ENCODE data around the gene TSHZ2.
"Not testable (repeated sequence)": the region's sequence is repeated elsewhere in the genome, so short reads cannot be mapped to it uniquely, and the experiment has no call there.

The TSHZ2 gene

GRCh38 chr20:52965380-52965779 is 6.8 kb upstream of the TSHZ2 start:
- Histone ChIP-seq H3K36me3 (ENCODE audit: insufficient read depth, low read depth, low read length) (no peaks in the 10 kb centered on the region), H3K4me3 (ENCODE audit: low read length) (no peak overlapping the region), H3K27ac (ENCODE audit: low read length) (no peak overlapping the region), H3K27me3 (ENCODE audit: insufficient read depth, low read length) (no peaks in the 10 kb centered on the region), H3K9me3 (ENCODE audit: insufficient read depth, low read depth, low read length) (no peaks in the 10 kb centered on the region), H3K9ac (ENCODE audit: low read depth, low read length) (no peak overlapping the region), H3K4me1 (ENCODE audit: insufficient read depth, low read length) (no peaks in the 10 kb centered on the region)

GRCh38 chr20:52965819-52966218 is 6.3 kb upstream of the TSHZ2 start:
- Histone ChIP-seq H3K9ac (ENCODE audit: low read depth, low read length) (no peak overlapping the region), H3K4me1 (ENCODE audit: insufficient read depth, low read length) (no peaks in the 10 kb centered on the region), H3K36me3 (ENCODE audit: insufficient read depth, low read depth, low read length) (no peaks in the 10 kb centered on the region), H3K27ac (ENCODE audit: low read length) (no peak overlapping the region), H3K27me3 (ENCODE audit: insufficient read depth, low read length) (no peaks in the 10 kb centered on the region), H3K9me3 (ENCODE audit: insufficient read depth, low read depth, low read length) (no peaks in the 10 kb centered on the region), H3K4me3 (ENCODE audit: low read length) (no peak overlapping the region)

DNA sequence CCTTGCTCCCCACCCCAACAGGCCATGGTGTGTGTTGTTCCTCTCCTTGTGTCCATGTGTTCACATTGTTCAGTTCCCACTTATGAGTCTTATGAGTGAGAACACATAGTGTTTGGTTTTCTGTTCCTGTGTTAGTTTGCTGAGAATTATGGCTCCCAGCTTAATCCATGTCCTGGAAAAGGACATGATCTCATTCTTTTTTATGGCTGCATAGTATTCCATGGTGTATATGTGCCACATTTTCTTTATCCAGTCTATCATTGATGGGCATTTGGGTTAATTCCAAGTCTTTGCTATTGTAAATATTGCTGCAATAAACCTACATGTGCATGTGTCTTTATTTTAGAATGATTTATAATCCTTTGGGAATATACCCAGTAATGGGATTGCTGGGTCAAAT is 5.6 kb upstream of the TSHZ2 start:
- H3K4me1 ChIP-seq (ENCODE audit: insufficient read depth, low read length); H3K27ac ChIP-seq (ENCODE audit: low read length); H3K9me3 ChIP-seq (ENCODE audit: insufficient read depth, low read depth, low read length): not testable (repeated sequence)

DNA sequence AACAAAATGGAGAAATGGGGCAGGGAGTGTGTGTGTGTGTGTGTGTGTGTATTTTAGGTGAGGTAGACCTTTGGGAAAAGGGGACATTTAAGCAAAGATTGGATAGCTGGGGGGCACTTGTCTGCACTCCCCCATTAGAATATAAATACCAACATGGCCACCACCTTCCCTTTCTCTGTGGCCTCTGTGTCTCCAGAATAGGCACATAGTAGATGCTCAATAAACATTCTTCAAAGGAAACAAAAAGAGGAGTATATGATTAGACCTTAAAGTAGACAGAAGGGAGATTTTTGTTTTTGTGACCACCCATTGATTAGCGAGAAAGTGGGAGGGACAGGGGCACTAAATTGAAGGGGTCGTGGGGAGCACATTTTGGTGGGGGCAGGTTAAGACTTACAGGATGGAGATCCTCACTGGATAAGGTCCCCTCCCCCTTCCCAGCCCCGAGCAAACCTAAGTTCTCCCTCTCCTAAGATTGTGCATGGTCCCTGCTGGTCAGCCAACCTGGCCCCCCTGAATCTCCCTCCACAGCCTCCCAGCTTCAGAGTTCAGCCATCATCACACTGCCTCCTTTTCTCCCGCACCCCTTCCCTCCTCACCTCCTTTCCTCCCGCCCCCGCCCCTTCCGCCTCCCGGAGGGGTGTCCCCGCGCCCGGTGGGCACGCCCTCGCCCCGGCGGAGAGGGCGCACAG is 514 bp upstream of the TSHZ2 start:
- Histone ChIP-seq H3K4me1 (ENCODE audit: insufficient read depth, low read length) (no peaks in the 10 kb centered on the region), H3K9me3 (ENCODE audit: insufficient read depth, low read depth, low read length) (no peaks in the 10 kb centered on the region), H3K27me3 (ENCODE audit: insufficient read depth, low read length) (peaks cover 46% of the 10 kb centered on the region), H3K36me3 (ENCODE audit: insufficient read depth, low read depth, low read length) (no peaks in the 10 kb centered on the region), H3K4me3 (ENCODE audit: low read length) (peak overlapping the region; percentile 94; the same call in 1 of the 2 replicates), H3K9ac (ENCODE audit: low read depth, low read length) (peak overlapping the region; percentile 42; the same call in 1 of the 2 replicates), H3K27ac (ENCODE audit: low read length) (no peak overlapping the region)

More for the DNA sequence above, 5.6 kb upstream of the TSHZ2 start:
- H3K4me3 ChIP-seq (ENCODE audit: low read length); H3K9ac ChIP-seq (ENCODE audit: low read depth, low read length); H3K36me3 ChIP-seq (ENCODE audit: insufficient read depth, low read depth, low read length); H3K27me3 ChIP-seq (ENCODE audit: insufficient read depth, low read length): not testable (repeated sequence)

- Histone ChIP-seq H3K27me3 (ENCODE audit: insufficient read depth, low read length) (peaks cover 46% of the 10 kb centered on the region), H3K4me1 (ENCODE audit: insufficient read depth, low read length) (no peaks in the 10 kb centered on the region), H3K9me3 (ENCODE audit: insufficient read depth, low read depth, low read length) (no peaks in the 10 kb centered on the region), H3K4me3 (ENCODE audit: low read length) (peak overlapping the region; percentile 94), H3K27ac (ENCODE audit: low read length) (no peak overlapping the region), H3K36me3 (ENCODE audit: insufficient read depth, low read depth, low read length) (no peaks in the 10 kb centered on the region), H3K9ac (ENCODE audit: low read depth, low read length) (peak overlapping the region; percentile 55; the same call in 1 of the 2 replicates)
Observed at GRCh38 chr20:52972965-52973819, 1.0 kb downstream of the TSHZ2 start.

DNA sequence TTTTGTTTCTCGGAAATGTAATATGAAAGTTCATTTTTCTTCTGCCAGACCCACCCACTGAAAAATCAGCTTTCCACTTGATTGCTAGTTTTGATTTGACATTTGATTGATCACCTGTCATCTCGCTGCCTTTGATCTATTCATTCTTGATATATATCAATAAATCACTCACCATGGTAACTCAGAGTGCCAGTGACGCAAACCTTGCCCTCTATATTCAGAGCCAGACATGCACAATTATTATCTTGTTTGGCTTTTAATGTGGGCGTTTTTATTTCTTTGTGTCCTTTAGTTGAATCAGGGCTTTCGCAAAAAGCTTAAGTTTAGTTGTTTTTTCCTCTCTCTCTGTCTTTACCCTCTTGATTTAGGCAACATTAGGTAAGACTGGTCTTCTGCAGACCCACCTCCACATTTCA is 2.0 kb downstream of the TSHZ2 start:
- Histone ChIP-seq H3K4me1 (ENCODE audit: insufficient read depth, low read length) (no peaks in the 10 kb centered on the region), H3K4me3 (ENCODE audit: low read length) (no peak overlapping the region), H3K36me3 (ENCODE audit: insufficient read depth, low read depth, low read length) (no peaks in the 10 kb centered on the region), H3K9me3 (ENCODE audit: insufficient read depth, low read depth, low read length) (no peaks in the 10 kb centered on the region), H3K27ac (ENCODE audit: low read length) (no peak overlapping the region), H3K9ac (ENCODE audit: low read depth, low read length) (no peak overlapping the region), H3K27me3 (ENCODE audit: insufficient read depth, low read length) (peaks cover 46% of the 10 kb centered on the region)

GRCh38 chr20:52975029-52975732 is 3.0 kb downstream of the TSHZ2 start:
- Histone ChIP-seq H3K9ac (ENCODE audit: low read depth, low read length) (no peak overlapping the region), H3K9me3 (ENCODE audit: insufficient read depth, low read depth, low read length) (no peaks in the 10 kb centered on the region), H3K4me1 (ENCODE audit: insufficient read depth, low read length) (no peaks in the 10 kb centered on the region), H3K27me3 (ENCODE audit: insufficient read depth, low read length) (peaks cover 46% of the 10 kb centered on the region), H3K36me3 (ENCODE audit: insufficient read depth, low read depth, low read length) (no peaks in the 10 kb centered on the region), H3K27ac (ENCODE audit: low read length) (no peak overlapping the region), H3K4me3 (ENCODE audit: low read length) (no peak overlapping the region)

DNA sequence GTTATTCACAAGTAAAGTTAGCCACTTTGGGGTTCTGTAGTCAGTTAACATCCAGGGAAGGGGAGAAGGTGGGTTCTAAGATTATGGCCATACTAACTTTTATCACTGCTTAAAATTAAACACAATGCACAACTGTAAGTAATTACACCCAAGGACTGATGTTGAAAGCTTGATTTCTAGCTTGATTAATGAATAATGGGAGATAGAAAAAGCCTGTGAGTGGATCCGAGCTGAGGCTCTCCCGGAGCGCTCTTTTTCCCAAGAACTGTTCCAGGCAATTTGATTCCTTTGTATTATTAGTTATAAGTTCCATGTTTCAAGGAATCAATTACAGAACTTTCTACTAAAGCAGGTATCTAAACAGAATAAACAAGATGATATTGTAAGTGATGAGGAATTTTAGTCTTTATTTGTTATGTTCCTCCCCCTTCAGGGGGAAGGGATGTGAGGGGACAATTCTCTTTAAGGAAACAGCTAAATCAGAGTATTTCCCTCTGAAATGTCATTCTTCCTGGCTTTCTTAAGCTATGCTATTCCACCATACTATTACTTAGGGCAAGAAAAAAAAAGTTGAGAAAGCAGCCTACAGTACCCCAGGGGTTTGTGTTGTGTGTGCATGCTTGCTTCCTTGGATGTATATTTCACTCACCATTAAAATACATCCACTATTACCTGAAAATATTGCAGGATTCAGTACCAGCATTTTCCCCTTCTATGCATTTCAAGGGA is 3.8 kb downstream of the TSHZ2 start:
- no peaks in the 10 kb centered on the region for H3K4me1 ChIP-seq (ENCODE audit: insufficient read depth, low read length)
- no peaks in the 10 kb centered on the region for H3K9me3 ChIP-seq (ENCODE audit: insufficient read depth, low read depth, low read length)
- H3K4me3 ChIP-seq (ENCODE audit: low read length) = no peak overlapping the region
- H3K9ac ChIP-seq (ENCODE audit: low read depth, low read length) = no peak overlapping the region
- H3K27me3 ChIP-seq (ENCODE audit: insufficient read depth, low read length) = peaks cover 46% of the 10 kb centered on the region
- H3K27ac ChIP-seq (ENCODE audit: low read length) = no peak overlapping the region
- H3K36me3 ChIP-seq (ENCODE audit: insufficient read depth, low read depth, low read length) = no peaks in the 10 kb centered on the region

DNA sequence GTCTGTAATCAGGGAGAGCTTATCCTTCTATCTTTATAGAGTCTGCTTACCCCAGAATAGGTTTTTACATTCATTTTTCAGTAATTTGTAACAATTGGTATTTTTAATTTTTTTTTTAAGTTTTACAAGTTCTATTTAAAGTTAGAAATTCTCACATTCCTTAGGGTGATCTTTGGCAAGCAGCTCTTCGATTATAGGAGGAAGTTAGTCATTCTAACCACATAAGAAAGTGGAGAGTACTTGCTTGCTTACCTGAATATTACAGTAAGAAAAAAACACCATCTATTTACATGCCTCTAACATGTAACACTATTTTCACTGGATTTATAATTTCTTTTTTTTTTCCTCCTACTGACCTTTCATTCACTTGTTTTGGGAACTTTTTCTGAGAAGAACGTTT is 6.7 kb downstream of the TSHZ2 start:
- peaks cover 20% of the 10 kb centered on the region for H3K27me3 ChIP-seq (ENCODE audit: insufficient read depth, low read length)
- no peaks in the 10 kb centered on the region for H3K4me1 ChIP-seq (ENCODE audit: insufficient read depth, low read length)
- H3K27ac ChIP-seq (ENCODE audit: low read length) = no peak overlapping the region
- H3K36me3 ChIP-seq (ENCODE audit: insufficient read depth, low read depth, low read length) = no peaks in the 10 kb centered on the region
- no peaks in the 10 kb centered on the region for H3K9me3 ChIP-seq (ENCODE audit: insufficient read depth, low read depth, low read length)
- no peak overlapping the region for H3K9ac ChIP-seq (ENCODE audit: low read depth, low read length)
- no peak overlapping the region for H3K4me3 ChIP-seq (ENCODE audit: low read length)

- Histone ChIP-seq H3K9me3 (ENCODE audit: insufficient read depth, low read depth, low read length) (no peaks in the 10 kb centered on the region), H3K27me3 (ENCODE audit: insufficient read depth, low read length) (0 out of 2 replicates have a peak, but pooled peaks cover under 1% of the 10 kb centered on the region), H3K36me3 (ENCODE audit: insufficient read depth, low read depth, low read length) (no peaks in the 10 kb centered on the region), H3K27ac (ENCODE audit: low read length) (no peak overlapping the region), H3K4me3 (ENCODE audit: low read length) (no peak overlapping the region), H3K4me1 (ENCODE audit: insufficient read depth, low read length) (no peaks in the 10 kb centered on the region), H3K9ac (ENCODE audit: low read depth, low read length) (no peak overlapping the region)
Observed at GRCh38 chr20:52981051-52981450, 8.9 kb downstream of the TSHZ2 start.

- Histone ChIP-seq H3K9me3 (ENCODE audit: insufficient read depth, low read depth, low read length) (no peaks in the 10 kb centered on the region), H3K27ac (ENCODE audit: low read length) (no peak overlapping the region), H3K9ac (ENCODE audit: low read depth, low read length) (no peak overlapping the region), H3K4me3 (ENCODE audit: low read length) (no peak overlapping the region), H3K27me3 (ENCODE audit: insufficient read depth, low read length) (no peaks in the 10 kb centered on the region), H3K36me3 (ENCODE audit: insufficient read depth, low read depth, low read length) (no peaks in the 10 kb centered on the region), H3K4me1 (ENCODE audit: insufficient read depth, low read length) (no peaks in the 10 kb centered on the region)
Observed at GRCh38 chr20:52983726-52984450, 11.7 kb downstream of the TSHZ2 start.

Data from iPS-20b (cell line).